GM21381 (cell line): Measurements from ENCODE around the gene FARP1.
A peak's percentile ranks its signal among the peaks of the same experiment; 100 is the strongest.

Source experiments
- ATAC-seq: cut with Tn5 transposase; IDR thresholded peaks from one replicate; pipeline ENCODE4 v1.9.1; 2021; ENCODE audit warnings: mild to moderate bottlenecking, moderate library complexity; ENCODE audit not compliant: unreplicated experiment

Gene FARP1

GRCh38 chr13:98142380-98143156, at the start of gene FARP1:
FARP1 (plus strand) TSS chr13:98143094; CDS start chr13:98213243, 70,149 bp downstream.
- peak; percentile 80 for ATAC-seq

GRCh38 chr13:98094678-98095266, 48.1 kb upstream of the FARP1 start:
- no peak for ATAC-seq

- no peak for ATAC-seq
These were observed 46.8 kb upstream of the FARP1 start for GRCh38 chr13:98096059-98096458.

- ATAC-seq, result no peak
These were observed 45.1 kb upstream of the FARP1 start for GRCh38 chr13:98097749-98098148.

GRCh38 chr13:98098516-98098915, 44.4 kb upstream of the FARP1 start:
- no peak for ATAC-seq

GRCh38 chr13:98099627-98100026, 43.3 kb upstream of the FARP1 start:
- ATAC-seq, result no peak

- no peak for ATAC-seq
These were observed 42.4 kb upstream of the FARP1 start for GRCh38 chr13:98100481-98100880.

- no peak for ATAC-seq
These were observed 39.4 kb upstream of the FARP1 start for GRCh38 chr13:98103531-98103930.

- ATAC-seq, result no peak
These were observed 38.7 kb upstream of the FARP1 start for GRCh38 chr13:98103942-98104880.

GRCh38 chr13:98105929-98106336, 37.0 kb upstream of the FARP1 start:
- no peak for ATAC-seq

- ATAC-seq, result no peak
These were observed 34.6 kb upstream of the FARP1 start for GRCh38 chr13:98108341-98108740.

GRCh38 chr13:98109226-98109853, 33.6 kb upstream of the FARP1 start:
- no peak for ATAC-seq

- no peak for ATAC-seq
These were observed 32.1 kb upstream of the FARP1 start for GRCh38 chr13:98110749-98111148.

GRCh38 chr13:98111168-98112098, 31.5 kb upstream of the FARP1 start:
- ATAC-seq, result no peak

- no peak for ATAC-seq
These were observed 30.4 kb upstream of the FARP1 start for GRCh38 chr13:98112456-98112855.

- ATAC-seq, result no peak
These were observed 24.0 kb upstream of the FARP1 start for GRCh38 chr13:98118865-98119264.

- ATAC-seq, result no peak
These were observed 19.7 kb upstream of the FARP1 start for GRCh38 chr13:98123176-98123575.

- no peak for ATAC-seq
These were observed 13.7 kb upstream of the FARP1 start for GRCh38 chr13:98129059-98129746.

- peak; percentile 86 for ATAC-seq
These were observed 8.9 kb upstream of the FARP1 start for GRCh38 chr13:98133946-98134345.
